Posterior cingulate gyrus (tissue), 11 donors: ENCODE measurements around the gene ZNF432.

Experiments used
- DNase-seq, 10 donors: peaks; one replicate each; pipeline versions ENCODE4 v3.0.0 to v3.0.0-alpha.2; 2020 to 2021; ENCODE audit warnings: mixed read lengths in 3 of 10
- intact Hi-C: fragments of 100-400 bp; cut with DNase I; formaldehyde crosslinking; loops from one replicate; pipeline ENCODE4 v1.15.1; 2023

The ZNF432 gene

DNA sequence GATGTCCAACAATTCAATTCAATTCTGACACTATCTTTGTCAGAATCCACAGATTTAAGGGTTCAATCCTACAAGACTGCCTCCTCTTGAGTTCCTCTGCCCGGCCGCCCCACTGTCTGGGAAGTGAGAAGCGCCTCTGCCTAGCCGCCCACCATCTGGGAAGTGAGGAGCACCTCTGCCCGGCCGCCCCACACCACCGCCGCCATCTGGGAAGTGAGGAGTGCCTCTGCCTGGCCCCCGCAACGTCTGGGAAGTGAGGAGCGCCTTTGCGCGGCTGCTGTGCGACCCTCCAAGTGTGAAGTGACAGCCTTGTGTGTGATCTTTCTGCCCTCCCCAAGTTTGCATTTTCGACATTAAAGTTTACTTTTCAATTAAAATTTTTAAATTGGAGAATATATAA, 26.4 kb downstream of the ZNF432 start:
- DNase-seq = peak in 1 of 10 donors; percentile 83
- intact Hi-C loops = no loop called here

DNA sequence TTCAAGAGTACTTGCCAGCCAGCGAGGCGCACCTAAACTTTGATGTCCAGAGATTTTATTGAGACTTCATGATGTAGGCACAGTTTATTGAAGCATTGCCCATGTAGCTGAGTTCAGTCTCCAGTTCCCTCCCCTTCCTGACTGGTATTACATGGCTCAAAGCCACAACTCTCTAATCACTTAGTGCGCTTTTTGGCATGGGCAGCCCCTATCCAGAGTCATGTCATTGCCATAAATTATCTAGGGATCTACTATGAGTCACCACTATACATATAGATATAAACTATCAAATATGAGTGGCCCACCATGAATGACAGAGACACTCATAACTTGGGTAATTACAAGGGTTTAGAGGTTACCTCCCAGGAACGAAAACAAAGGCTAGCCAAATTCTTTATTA, 28.1 kb downstream of the ZNF432 start:
- intact Hi-C loops = no loop called here
- no peak for DNase-seq

DNA sequence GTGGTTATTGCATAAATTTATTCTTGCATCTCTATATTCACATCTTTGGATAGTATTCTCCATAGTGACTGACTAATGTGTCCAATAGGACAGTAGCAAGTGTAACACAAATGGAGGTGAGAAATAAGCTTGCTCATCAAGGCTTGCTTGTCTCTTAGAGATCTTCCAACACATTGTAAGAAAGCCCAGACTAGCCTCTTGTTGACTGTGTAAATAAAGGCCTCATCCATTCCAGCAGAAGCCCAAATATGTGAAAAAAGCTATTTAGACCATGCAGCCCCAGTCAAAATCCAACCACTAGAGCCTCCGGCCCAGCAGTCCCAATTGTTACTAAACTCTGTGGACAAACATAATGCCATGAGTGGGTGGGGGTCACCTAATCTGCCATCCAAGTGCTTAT, 38.0 kb downstream of the ZNF432 start:
- intact Hi-C loops = no loop called here
- no peak for DNase-seq

DNA sequence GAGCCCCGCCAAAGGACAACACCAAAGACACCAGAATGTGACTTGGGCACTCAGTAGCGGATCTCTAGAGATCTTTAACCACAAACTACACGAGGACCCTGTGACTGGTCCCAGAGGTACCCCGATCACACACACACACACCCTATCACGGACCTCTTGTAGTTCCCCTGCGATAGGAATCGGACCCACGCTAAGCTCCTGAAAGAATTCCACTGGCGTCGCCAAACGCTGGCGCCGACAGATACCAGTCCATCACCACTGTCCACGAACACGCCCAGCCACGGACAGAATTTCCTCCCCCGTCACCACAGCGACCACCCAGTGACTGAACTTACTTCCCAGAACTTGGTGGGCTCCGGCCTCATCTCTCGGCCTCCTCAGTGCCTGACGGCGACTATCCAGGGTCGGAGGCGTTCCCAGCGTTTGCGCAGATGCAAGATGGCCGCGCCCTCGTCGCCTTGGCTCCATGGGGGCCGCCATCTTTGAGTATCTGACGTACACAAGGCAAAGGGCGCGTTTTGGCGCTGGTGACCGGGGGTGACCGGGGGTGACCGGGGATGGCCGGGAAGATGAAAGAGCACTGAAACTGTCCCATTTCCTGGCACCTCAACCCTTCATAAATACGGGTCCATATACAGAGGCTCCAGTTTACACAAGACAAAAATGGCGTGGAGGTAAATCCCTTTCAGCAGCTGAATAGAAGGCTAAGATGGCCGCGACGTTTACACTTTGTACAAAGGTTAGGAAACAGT, 40.7 kb downstream of the ZNF432 start, which contains the start of gene ZNF615:
Gene ZNF615, minus strand, starts transcription at position 406 of the 752 bp plus-strand sequence. CDS start 4,500 bp downstream, outside the sequence.
- peak; percentile 89 to 99 (median 94) for DNase-seq
- intact Hi-C loops = loop anchor here (5.0 kb wide), 1 partner anchor 39 kb away; the partner anchor contains the start of gene ZNF432

DNA sequence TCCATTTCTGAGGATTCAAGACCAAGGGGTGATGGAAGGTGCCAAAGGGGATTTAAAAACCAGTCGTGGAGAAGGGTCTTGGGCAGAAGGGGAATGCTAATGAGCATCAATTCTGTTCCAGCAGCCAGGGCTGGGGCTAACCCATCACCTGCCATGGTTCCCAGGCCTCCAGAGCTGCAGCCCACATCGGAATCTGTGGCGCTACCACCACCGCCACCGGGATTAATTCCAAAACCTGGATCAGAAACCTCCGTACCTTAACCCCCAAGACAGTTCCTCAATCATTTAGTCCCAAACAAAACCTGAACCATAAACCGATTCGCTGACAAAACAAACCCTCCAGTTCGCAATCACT, 41.2 kb downstream of the ZNF432 start:
- intact Hi-C loops = loop anchor here (5.0 kb wide), 1 partner anchor 40 kb away; the partner anchor contains the start of gene ZNF432
- DNase-seq = peak in 3 of 10 donors; percentile 10 to 81 (median 73)

DNA sequence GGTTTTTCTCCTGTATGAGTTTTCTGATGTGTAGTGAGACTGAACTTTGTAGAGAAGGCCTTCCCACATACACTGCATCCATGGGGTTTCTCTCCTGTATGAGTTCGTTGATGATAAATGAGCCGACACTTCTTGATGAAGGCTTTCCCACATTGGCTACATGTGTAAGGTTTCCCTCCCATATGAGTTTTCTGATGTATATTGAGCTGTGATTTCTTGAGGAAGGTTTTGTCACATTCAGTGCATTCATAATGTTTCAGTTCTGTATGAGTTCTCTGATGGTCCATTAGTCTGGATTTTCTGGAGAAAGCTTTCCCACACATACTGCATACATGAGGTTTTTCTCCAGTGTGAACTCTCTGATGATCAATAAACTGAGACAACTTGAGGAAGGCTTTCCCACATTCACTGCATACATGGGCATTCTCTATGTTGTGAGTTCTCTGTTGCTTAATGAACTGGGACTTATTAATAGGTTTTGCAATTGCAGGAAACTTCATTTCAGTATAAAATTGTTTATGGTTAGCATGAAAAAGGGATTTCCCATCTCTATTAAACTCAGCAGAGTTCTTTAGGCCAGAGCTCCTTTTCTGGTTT, 54.5 kb downstream of the ZNF432 start:
- DNase-seq = no peak
- intact Hi-C loops = no loop called here

DNA sequence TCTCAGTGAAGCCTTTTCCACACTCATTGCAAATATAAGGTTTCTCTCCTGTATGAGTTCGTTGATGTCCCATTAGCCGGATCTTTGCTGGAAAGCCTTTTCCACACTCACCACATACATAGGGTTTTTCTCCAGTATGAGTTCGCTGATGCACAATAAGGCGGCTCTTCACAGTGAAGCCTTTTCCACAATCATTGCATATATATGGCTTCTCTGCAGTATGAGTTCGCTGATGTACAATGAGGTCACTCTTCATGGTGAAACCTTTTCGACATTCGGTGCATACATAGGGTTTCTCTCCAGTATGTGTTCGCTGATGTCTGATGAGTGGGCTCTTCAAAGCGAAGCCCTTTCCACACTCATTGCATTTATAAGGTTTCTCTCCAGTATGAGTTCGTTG, 55.2 kb downstream of the ZNF432 start:
- DNase-seq = no peak
- intact Hi-C loops = no loop called here

DNA sequence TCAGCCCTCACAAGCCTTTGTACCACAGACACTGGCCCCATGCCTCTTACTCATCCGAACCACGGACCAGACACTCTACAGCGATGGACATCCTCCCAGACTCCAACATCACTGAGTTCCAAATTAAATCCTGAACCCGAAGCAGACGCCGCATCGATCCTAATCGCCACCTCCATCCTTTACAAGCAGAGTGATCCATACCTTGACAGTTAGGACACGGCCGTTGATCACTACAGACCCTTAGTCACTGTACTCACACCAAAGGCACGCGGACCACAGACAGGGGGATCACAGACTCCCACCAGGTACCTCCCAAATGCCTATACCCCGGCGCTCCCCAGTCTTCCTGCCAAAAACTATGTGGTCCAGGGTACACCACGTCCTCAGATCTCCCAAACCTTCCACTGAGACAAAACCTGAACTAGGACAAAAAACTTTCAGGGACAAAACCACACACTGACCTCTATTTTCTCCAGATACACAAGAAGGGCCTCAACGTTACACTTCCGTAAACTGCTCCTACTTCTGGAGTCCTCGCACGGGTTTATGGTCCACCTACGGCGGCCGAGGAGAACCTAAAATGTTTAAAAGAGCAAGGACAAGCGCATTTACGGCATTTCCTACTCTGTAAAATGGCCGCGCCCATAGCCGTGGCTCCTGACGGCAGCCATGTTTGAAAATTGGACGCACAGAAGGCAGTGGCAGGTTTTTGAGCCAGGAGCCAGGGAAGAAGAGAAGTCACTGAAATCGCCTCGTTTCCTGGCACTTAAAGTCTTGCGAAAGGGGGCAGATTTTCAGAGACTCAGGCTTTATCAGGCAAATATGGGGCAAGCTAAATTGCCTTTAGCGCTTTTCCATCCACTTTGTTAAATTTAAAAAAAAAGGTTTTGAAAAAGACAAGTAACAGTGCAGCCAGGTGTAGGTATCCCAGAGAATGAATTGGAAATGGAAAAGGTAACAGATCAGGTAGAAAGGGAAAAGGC, 62.0 kb downstream of the ZNF432 start, which contains the start of gene ZNF350:
Gene ZNF350, minus strand, starts transcription at position 532 of the 983 bp plus-strand sequence. CDS start 12,480 bp downstream, outside the sequence.
- intact Hi-C loops = loop anchor here (1.0 to 10.0 kb wide), 3 partner anchors 62 to 99 kb away; partner anchors contain the start of genes ZNF577 and ZNF613
- DNase-seq = peak; percentile 90 to 99 (median 96)

DNA sequence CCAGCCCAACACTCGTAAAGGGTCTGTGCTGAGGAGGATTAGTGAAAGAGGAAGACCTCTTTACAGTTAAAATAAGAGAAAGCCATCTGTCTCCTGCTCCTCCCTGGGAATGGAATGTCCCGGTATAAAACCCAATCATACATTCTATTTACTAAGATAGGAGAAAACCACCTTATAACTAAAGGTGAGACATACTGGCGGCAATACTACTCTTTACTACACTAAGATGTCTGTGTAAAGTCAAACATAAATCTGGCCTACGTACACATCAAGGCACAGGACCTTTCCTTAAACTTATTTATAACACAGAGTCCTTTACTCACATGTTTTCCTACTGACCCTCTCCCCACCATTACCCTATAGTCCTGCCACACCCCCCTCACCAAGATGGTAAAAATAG, 65.3 kb downstream of the ZNF432 start:
- intact Hi-C loops = loop anchor here (10.0 kb wide), 1 partner anchor 59 kb away; the partner anchor contains the start of gene ZNF613
- no peak for DNase-seq
